CD4-positive, alpha-beta T cell treated with Interferon alpha-2 for 1 hour (primary cell): ENCODE data around the gene BRD3.

Source experiments
- DNase-seq, 2 donors: peaks; one replicate each; pipeline ENCODE4 v3.0.0-alpha.2; 2020 to 2022

The BRD3 gene

GRCh38 chr9:134066526-134066912, 1.3 kb downstream of the BRD3 start:
- DNase-seq = peak in 1 of 2 donors; percentile 7

GRCh38 chr9:134065612-134066419, 2.0 kb downstream of the BRD3 start:
- DNase-seq = peak; percentile 51 to 66

GRCh38 chr9:134064711-134065110, 3.1 kb downstream of the BRD3 start:
- no peak for DNase-seq

- DNase-seq = no peak
Measured at GRCh38 chr9:134063571-134064450, 4.0 kb downstream of the BRD3 start.

- no peak for DNase-seq
Measured at GRCh38 chr9:134063088-134063570, 4.7 kb downstream of the BRD3 start.

GRCh38 chr9:134062461-134063087, 5.3 kb downstream of the BRD3 start:
- no peak for DNase-seq

- no peak for DNase-seq
Measured at GRCh38 chr9:134061688-134062371, 6.0 kb downstream of the BRD3 start.

GRCh38 chr9:134061019-134061687, 6.7 kb downstream of the BRD3 start:
- DNase-seq = no peak

- DNase-seq = no peak
Measured at GRCh38 chr9:134060546-134060945, 7.3 kb downstream of the BRD3 start.

- DNase-seq = peak; percentile 18 to 71
Measured at GRCh38 chr9:134059661-134060395, 8.0 kb downstream of the BRD3 start.

GRCh38 chr9:134059188-134059641, 8.6 kb downstream of the BRD3 start:
- no peak for DNase-seq

GRCh38 chr9:134058716-134059115, 9.1 kb downstream of the BRD3 start:
- no peak for DNase-seq

GRCh38 chr9:134057751-134058701, 9.8 kb downstream of the BRD3 start:
- no peak for DNase-seq

- no peak for DNase-seq
Measured at GRCh38 chr9:134057307-134057657, 10.5 kb downstream of the BRD3 start.

GRCh38 chr9:134056483-134057306, 11.1 kb downstream of the BRD3 start:
- DNase-seq = no peak

- DNase-seq = no peak
Measured at GRCh38 chr9:134055981-134056461, 11.8 kb downstream of the BRD3 start.

- DNase-seq = no peak
Measured at GRCh38 chr9:134054891-134055811, 12.7 kb downstream of the BRD3 start.
